HPDE6-E6E7 (cell line): ENCODE results near the gene ITGB5.
A peak's percentile ranks its signal among the peaks of the same experiment; 100 is the strongest.
"Not testable (repeated sequence)": the region's sequence is repeated elsewhere in the genome, so short reads cannot be mapped to it uniquely, and the experiment has no call there.

Experiments
- DNase-seq: peaks from one replicate; pipeline ENCODE4 v3.0.0; 2011; ENCODE audit warnings: missing footprints; ENCODE audit errors: extremely low spot score

Gene ITGB5

DNA sequence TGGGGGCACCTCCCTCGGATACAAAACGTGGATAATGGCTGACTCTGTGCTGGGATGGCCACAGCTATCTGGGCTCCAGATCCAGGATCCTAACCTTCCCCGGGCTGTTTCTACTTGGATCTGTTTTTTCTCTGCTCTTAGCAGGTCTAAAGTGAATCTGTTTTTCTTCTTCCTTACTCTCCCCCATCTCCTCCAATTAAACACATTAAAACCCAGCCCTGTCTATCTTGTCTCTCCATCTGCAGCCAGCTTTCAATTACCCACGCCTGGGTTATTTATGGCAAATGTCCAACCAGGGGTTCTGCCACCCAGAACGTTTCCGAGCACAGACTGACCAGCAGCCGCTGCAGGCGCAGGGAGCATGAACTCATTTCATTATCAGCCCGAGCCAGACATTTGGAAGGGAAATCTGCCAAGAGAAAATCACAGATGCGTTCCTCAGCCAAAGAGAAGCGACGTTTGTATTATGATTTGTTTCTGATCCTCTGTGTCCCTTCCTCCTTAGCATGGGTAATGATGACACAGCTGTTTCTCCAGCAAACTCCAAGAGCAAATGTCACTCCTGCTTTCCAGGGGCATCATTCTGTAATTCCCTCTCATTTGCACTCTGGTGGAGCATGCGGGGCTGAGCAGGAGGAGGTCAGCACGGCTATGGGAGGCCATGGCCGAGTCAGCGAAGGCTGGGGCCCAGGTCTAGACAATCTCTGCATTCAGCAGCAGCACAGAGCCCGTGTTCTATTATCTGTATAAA lies 114.9 kb downstream of the ITGB5 start:
- DNase-seq, result no peak

DNA sequence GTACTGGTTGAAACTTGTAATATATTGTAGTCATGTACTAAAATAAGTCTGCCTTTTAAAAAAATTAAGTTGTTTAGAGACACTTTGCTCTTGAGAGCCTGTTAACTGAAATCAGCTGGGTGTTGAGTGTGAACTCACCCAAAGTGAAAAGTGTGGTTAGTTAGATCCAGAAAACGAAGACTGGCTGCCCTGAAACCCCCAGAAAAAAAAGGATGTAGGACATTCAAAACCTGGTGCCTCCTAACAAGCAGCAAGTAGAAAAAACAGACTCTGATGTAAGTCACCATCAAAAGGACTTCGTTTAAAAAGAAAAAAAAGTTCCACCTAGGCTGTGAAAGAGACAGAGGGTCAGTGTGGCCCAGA lies 116.1 kb downstream of the ITGB5 start:
- DNase-seq, result no peak

DNA sequence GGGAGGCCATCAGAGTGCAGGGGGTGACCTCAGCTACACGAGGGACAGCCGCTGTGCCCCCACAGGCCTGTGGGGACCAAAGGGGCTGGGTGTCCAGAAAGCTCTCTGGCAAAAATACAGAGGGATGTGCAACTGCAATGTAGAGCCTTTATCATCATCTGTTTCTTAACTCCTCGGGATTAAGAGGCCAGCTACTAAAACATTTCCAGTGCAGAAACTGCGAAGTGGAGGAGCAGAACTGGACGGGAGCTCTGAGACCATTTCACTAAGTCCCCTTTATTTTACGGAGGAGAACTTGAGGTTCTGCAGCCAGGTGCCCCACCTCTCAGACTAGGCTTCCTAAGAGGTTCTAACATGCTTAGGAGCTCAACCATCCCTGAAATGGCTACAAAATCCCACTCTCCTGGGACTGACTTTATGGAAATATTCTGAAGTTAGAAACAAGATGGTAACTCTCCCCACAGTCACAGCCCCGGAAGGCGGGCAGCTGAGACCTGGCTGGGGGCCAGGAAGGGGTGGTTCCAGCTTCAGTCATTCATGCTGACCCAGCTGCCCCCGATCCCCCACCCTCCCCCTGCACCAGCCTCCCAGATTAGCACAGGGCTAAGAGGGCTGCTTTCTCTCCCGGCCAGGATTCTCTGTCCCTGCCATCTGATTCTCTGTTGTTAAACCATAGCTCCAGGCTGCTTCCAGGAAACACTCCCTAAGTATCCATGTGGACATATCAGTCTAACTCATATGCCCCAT lies 116.7 kb downstream of the ITGB5 start:
- no peak for DNase-seq

DNA sequence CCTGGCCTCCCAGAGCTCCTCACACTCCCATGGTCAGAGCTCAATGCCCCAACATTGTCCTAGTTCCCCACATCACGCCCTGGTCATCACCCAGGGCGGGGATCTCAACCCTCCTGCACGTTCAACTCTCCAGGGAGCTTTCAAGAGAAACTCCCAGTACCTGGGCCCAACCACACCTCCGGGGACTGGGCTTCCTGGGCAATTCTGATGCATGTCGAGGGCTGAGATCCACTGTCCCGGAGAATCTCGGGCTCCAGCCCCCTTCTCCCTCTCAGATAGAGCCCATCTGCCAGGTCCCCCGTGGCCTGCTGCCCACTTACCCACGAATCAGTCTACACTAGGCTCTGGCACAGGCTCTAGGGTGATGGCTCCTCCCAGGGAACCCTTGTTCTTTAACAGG lies 117.7 kb downstream of the ITGB5 start:
- no peak for DNase-seq

DNA sequence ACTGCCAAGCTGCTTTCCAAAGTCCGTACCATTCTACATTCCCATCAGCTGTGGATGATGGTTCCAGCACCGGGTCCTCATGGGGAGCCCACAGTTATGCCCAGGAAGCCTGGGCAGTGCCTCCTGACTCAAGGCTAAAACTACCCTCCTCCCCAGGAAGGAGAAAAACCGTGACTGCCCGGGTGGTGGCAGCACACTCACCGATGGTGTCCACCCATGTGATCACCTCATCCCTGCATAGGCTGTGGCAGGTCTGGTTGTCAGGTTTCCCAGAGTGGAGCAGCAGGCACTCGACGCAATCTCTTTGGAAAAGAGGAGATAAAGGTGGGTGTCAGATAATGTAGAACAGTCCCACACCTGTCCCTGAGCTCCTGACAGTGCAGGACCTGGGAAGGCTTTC lies 118.4 kb downstream of the ITGB5 start:
- DNase-seq, result peak; percentile 73

DNA sequence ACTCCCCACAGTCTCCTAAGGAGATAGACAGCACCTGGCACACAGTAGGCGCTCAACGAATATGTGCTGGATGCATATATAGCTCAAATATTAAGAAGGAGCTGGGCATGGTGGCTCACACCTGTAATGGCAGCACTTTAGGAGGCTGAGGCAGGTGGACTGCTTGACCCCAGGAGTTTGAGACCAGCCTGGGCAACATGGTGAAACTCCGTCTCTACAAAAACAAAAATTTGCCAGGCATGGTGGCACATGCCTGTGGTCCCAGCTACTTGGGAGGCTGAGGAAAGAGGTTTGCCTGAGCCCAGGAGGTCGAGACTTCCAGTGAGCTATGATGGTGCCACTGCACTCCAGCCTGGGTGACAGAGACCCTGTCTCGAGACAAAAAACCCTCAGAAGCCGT lies 119.5 kb downstream of the ITGB5 start:
- DNase-seq, result no peak

DNA sequence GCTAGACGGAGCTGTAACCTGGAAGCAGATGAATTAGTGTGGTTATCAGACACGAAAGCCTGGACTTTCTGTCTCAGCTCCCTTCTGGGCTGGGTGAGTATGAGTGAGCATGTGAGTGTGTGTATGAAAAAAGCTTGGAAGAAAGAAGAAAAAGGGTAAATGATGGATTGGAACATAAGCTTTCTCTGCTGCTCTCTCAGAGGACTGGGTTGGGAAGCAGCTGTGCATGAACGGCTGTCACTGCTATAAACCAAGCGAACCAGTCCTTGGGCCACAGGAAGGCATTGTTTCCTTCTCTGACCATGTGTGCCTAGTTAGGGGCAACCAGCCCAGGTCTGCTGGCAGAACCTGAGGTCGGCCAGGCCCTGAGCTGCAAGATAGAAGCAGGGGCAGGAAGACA lies 119.9 kb downstream of the ITGB5 start:
- DNase-seq, result no peak

DNA sequence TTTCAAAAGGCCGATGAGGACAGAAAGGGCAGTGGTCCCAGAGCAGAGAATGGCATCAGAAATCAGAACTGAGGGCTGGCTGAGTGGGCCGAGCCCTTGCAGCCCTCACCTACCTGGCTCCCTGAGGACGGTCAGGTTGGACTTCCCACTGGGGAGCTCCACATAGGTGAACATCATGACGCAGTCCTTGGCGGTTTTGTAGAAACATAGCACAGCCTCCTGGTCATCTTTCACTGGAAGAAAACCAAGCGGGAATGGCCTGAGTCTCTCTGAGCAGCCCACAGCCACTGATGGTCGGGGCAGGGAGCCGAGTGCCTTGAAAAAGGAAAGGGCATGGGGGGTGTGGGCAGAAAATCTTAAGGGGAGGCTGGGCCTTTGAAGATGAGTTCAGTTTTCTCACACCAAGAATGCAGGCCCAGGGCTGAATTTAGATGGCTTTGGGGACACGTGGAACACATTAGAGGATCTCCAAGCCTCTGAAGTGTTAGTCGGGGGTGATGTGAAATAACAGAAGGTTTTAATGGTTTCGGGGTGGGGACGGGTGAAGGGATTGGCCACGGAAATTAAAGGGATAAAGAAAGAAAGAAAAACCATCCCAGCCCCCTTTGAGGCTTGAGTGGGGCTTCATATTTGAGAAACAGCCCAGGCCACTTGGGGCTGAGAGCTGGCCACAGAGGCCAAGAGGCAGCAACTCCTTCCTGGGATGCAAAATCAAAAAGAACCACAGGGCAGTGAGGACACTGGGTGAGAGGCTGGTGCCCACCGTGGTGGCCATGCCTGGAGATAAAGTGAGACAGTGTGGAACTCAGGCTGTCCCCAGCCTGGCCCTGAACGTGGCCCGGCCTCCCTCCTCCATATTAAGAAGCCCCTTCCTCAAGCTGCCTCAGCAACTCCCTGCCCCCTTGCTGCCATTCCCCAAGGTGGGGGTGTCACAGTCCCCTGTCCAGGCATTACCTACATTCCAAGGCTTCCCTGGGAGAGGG lies 120.8 kb downstream of the ITGB5 start:
- no peak for DNase-seq

DNA sequence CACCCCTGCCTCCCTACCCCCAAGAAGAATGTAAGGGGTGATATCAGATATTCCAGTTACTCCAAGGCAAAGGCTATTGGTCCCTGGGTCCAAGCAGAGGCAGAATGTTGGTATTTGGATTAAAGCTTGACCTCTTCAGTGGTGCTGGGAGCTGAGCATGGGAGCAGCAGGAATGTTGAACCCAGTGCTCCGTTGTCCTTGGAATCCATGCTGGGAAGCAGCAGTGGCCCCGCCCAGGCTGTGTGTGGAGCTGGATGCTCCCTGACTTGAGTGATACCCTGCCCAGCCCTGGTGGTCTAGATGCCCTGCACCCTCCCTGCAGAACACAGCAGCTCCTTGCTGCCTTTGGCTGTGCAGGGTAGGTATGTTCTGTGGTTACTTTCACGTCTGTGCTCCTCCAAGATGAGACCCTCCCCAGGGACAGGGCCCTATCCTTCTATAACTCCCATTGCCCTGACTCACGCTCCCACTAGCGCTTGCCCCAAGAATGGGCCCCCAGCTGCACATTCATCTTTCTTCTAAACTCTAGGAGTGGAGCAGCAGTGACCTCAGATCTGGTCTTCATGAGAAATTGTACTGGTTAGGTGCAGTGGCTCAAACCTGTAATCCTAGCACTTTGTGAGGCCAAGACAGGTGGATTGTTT lies 121.8 kb downstream of the ITGB5 start:
- no peak for DNase-seq

DNA sequence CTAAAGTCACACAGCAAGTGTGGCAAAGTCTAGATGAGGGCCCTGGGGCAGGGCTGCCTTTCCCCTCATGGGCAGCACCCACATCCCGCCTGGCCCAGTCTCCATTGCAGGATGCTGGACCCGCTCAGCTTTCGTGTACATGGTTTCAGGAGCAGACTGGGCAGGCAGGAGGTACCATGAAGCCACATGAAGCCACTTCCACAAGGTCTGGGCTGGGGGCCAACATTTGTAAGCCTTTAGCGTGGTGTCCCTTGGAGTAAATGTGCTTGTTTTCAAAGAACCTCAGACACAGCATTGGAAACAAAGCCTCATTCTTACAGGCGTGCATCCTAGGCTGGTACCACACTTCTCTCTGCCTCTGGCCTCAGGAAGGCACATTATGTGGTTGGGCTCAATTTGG lies 122.4 kb downstream of the ITGB5 start:
- DNase-seq, result no peak

DNA sequence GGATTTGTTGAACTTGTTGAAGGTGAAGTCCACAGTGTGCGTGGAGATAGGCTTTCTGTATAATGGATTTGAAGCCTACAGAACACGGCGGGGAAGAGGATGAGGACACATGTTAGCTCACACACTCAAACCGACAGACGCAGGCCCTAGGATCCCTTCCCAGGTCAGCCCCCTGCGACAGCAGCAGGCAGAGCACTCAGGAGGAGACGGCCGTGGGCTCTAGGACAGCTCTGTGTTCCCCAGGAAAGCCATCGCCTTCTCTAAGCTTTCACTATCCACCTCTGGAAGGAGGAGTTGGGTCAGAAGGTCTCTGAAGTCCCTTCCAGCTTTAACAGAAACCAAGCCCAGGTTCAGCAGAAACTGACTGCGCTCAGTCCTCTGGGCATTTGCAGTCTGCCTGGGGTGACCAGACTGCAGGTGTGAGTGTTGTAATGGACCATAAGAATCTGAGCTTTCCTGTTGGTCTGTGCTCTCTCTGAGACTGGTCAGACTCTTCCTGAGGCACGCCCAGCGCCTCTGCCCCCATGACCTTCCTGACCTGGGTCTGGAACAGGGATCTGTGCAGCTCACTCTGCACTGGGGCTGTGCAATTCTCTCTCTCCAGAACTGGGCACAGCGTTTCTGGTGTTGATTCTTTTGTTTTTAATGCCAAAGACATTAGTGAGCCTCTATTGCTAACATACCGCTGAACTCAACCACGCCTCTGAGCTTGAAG lies 123.4 kb downstream of the ITGB5 start:
- no peak for DNase-seq

DNA sequence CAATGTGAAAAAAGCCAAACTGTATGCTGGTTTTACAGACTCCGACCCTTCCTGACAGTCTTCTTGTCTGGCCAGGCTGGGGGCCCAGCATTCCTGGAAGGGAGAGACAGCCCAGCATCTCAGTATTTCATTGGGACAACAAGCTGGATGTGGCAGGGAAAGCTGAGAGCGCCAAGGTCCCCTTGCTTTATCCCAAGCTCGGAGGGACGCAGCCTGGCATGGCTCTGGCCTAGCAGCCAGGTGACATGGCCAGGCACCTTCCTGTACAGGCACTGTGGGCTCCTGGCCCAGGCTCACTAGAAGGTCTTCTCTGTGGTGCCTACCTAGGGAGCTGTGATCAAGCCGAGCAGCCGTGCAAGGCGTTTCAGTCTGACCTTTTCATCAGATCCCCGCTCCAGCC lies 124.0 kb downstream of the ITGB5 start:
- DNase-seq, result no peak

DNA sequence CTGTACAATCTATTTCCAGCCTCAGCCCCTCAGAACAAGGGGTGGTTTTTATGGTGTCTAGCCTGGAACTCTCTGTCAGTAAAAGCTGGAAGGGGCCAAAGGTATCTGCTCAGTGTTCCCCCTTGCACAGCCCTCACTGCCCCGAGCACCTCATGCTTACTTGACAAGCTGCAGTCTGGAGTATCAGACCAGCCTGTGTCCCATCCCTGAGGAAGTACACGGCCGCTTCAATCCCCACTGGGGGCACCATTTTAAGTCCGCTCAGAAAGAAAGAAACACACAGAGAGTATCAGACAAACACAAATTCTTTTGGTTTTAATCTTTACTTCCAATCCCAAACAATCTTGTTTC lies 124.5 kb downstream of the ITGB5 start:
- no peak for DNase-seq

DNA sequence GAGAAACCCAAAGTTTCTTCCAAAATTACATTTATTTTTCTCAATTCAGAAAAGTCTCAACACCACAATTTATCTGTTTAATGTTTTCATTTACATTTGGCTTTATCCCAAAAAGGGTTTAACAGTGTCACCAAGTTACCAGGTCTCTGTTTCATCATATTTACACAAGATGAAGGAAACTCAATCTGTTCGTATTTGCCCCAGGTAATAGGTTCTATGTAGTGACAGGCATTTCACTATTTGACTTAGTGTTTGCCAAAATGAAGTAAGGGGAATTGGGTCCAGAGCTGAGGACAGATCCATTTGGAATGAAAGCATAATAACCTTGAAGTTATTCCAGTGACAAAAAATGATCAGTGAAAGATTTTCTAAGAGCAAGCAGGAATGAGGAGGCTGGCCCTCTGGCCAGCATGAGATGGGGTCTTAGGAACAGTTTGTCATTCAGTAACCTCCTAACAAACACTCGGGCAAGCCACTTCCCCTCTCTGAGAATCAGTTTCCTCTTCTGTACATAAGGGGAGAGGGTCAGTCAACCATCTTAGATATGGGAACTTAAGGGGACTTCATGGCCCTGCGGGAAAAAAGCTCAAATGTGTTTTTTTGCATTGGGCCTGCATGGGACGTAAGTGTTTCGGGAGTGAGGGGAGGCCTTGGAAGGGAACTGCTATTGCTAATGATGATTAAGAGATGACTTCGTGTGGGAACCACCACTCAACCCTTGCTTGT lies 125.1 kb downstream of the ITGB5 start:
- no peak for DNase-seq

DNA sequence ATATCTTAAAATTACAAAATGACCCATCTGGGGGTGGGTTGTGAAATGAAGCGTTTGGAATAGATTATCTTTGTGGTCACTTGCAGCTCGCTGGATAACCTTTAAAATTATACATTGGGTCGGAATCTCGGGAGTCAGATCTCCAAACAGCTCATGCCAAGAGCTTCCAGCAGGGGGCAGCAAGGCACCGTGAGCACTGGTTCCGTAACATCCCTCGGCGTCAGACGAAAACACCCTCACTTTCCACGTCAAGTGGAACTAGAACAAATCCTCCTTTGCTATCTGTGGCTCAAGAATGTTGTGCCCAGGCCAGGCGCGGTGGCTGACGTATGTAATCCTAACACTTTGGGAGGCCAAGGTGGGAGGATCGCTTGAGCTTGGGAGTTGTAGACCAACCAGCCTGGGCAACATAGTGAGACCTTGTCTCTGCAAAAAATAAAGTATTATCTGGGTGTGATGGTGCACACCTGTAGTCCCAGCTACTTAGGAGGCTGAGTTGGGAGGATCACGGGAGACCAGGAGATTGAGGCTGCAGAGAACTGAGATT lies 125.8 kb downstream of the ITGB5 start:
- peak; percentile 61 for DNase-seq

DNA sequence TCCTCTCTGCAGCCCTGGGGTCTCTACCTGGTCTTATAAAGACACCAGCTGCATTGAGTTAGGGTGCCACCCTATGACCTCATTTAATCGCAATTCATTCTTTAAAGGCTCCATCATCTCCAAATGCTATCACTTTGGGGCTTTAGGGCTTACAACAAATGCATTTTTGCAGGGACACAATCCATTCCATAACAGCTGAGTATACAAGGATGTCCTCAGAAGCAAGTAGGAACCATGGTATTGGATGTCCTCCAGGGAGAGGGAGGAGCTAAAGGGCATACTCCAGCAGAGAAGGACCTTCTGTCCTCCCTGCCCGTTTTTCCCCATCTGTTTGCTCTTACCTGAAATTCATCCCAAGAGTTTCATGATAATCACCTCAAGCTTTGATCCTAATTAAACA lies 126.6 kb downstream of the ITGB5 start:
- DNase-seq, result no peak

DNA sequence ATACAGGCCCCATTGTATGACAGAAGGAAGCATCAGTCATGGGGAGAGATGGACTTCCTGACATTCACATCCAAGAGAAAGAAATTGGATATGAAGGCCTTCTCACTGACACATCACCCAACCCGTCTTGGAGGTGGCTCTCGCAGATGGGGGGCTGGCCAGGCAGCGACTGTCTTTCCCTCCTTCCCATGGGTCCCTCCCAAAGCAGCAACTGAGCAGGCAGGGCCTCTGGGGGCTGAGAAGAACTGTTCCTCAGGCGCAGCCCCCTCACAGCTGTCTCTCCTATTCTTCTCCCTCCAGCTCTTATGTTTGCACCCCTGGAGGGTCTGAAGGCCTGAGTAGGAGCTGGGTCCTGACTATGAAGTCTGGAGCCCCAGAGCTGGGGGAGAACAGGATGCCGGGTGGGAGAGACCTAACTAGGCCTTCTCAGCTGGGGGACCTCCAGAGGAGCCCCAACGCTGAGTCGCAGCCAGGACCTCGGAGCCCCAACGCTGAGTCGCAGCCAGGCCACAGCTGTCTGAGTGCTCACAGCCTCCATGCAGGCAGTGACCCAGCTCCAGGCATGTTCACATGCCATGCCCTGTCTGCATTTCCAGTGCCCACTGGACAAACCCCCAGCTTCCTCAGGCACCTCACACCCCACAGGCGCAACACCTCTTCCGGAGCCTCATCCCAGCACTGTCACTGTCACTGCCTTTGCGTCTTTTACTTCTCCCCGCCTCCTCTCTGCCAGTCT lies 127.3 kb downstream of the ITGB5 start:
- no peak for DNase-seq

DNA sequence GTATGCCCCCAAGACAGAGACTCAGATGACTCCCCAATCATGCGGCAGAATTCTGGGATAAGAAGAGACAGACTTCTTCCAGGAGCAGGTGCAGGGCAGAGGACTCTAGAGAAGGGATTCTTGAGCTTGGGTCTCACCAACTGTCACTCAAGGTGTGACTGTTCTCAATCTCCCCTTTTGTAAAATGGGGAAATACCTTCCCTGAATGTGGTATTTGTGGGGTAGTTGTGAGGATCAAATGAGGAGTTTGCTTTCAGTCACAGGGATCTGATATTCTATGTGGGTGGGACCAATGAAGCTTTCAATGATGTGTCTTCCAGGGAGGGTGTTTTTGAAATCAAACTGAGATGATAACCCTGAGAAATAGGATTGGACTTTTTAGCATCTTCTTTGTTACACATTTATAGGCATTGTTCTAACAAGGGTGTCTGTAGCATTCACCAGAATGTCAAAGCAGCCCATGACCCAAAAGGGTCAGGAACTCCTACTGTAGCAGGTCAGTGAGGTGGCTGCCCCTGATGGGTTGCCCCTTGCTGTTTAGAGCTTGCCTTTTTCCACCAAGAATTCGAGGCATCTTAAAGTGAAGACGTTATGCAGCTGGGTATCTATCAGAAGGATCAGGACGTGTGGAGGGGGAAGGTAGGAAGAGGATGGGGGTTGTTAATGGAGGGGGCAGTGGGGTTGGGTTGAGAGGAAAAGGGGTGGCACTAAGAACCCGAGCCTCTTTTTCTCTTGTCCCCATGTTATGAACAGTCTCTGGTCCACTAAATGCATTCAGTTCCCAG lies 128.1 kb downstream of the ITGB5 start:
- DNase-seq, result no peak

DNA sequence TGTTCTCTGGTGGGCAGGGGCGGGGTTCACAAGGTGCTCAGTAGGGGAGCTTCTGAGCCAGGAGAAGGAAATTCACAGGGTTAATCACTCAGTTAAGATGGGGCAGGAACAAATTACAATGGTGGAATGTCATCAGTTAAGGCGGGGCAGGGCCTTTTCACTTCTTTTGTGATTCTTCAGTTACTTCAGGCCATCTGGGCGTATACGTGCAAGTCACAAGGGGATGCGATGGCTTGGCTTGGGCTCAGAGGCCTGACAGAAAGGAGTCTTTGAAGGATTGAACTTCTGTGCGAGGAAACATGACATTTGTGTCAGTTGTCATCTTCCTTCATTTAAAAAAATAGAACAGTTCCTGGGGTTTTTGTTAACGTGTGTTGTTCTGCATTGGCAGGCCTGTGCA lies 129.2 kb downstream of the ITGB5 start:
- DNase-seq, result not testable (repeated sequence)
